PC-3 (cell line): ENCODE data around the gene USP19.

Experiments
- CTCF ChIP-seq: fragments of 300-600 bp; sonication (generic); conservative IDR thresholded peaks from 2 replicates; pipeline ENCODE4 v1.5.1; 2017; ENCODE audit warnings: antibody characterized with exemption, low read depth, mild to moderate bottlenecking, low read length
- EZH2 ChIP-seq: fragments of 300-600 bp; sonication (generic); IDR thresholded peaks from one replicate; pipeline ENCODE4 v1.6.1; 2017; ENCODE audit warnings: antibody characterized with exemption, mild to moderate bottlenecking, low read length; ENCODE audit not compliant: unreplicated experiment

GRCh38 chr3:49112262-49112661 is 8.4 kb downstream of the USP19 start:
- TF ChIP-seq CTCF (no peak), EZH2 (no peak)
